Activated CD4-positive, CD25-positive, alpha-beta regulatory T cell treated with anti-CD3 and anti-CD28 coated beads, Interleukin-2, amount 50 U/mL, for 24 hours (primary cell): ENCODE results near the gene ZBTB24.
"Not testable (repeated sequence)": the region's sequence is repeated elsewhere in the genome, so short reads cannot be mapped to it uniquely, and the experiment has no call there.

ENCODE experiments used
- ATAC-seq, 2 donors: fragments of 150-1000 bp; cut with Tn5 transposase; one replicate each; pipeline ENCODE4 v1.10.0; 2021; ENCODE audit warnings: mild to moderate bottlenecking in 1 of 2, moderate library complexity in 1 of 2

Gene ZBTB24

DNA sequence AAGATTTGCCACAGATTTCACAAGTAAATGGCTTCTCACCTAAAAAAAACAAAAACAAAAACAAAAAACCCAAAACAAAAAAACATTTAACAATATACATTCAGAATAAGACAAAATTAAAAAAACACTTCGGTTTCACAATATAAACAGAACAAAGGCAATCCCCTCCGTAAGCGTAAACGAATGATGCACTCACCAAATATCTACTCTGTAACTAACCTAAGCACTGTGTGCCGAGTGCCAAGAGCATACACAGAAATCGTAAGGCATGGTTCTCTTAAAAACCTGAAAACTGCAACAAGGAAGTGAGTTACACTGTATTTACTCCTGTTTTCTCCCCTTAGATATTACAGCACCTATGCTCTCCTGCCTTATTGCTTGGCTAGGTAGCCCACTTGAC, 15.3 kb downstream of the ZBTB24 start:
- no peak for ATAC-seq

DNA sequence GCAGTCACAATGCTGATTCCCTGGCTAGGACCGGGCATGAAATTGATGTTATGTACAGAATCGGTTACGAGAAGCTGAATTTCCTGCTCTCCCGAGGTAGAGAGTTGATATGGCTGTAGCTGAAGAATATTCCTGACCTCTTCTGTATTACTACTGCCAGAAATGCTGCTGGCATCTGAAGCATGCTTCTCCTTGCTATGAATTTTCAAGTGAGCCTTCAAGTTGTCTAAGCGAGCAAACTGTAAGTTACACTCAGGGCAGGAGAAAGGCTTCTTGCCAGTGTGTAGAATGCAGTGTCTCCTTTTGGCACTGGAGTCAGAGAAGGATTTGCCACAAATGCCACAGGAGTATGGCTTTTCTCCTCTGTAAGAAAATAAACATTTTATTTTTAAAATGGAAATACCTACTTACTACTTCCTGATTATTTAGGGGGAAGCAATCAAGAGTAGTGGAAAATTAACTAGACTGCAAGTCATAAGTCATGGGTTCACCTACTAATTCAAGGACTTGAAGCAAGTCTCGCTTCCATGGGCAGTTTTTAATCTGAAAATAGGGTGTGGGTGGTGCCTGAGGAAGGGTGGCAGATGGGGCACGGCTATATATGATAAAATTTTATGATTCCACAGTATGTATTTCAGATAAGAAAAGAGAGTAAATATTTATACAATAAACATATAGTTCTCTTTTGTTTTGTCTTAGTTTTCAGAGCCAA, 16.7 kb downstream of the ZBTB24 start:
- no peak for ATAC-seq

DNA sequence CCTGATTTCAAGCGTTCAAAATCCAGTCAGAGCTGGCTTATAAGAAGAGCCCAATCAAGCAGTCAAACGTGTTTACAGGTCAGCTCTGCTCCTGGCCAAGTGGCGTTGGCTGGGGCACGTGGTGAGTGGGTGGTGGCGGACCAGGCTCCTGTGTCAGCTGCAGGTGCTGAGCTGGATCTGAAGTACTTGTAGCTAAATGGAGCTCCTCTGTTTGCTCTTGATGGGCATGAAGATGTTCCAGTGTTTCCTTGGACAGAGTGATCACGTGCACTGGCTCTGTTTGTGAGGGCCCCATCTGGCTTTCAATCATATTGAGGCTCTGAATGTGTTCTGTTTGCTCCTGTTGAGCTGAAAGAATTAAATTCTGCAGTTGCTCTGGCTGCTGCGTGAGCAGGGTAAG, 17.2 kb downstream of the ZBTB24 start:
- ATAC-seq = no peak

DNA sequence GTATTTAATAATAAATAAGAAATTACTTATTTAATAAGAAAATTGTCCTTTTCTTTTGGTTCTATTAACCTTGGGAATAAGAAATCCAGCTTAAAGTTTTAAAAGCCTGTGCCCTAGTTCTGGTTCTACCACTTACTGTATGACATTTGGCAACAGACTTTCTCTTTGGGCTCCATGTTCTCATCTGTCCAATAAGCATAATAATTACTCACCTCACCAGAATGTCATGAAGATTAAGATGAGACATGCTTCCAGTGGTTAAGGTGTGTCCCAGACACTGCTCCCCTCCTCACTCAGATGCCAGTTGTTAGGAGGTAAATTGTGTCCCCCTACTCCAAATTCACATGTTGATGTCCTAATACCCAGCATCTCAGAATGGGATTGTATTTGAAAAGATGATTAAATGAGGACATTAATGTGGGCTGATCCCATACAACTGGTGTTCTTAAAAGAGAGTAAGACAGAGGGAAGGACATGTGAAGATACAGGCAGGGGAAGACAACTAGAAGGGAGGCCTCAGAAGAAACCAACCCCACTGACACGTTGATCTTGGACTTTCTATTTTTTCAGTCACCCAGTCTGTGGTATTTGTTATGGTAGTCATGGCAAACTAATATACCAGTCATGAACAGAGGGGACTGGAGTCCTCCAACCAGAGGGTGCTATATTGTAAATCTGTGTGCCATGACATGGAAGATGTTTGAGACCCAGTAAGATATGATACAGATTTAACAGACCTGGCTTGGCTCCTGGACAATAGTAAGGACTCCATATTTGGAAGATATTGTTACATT, 21.1 kb downstream of the ZBTB24 start:
- peak; percentile 24 to 30 for ATAC-seq

DNA sequence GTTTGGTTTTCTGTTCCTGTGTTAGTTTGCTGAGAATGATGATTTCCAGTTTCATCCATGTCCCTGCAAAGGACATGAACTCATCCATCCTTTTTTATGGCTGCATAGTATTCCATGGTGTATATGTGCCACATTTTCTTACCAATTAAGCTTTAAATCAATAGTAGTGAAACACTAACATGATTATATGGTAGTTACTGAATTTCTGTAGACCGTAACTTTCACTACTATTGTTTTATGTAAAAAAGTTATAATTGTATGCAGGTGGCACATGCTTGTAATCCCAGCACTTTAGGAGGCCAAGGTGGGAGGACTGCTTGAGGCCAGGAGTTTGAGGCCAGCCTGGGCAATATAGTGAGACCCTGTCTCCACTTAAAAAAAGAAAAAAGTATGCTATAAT, 21.8 kb downstream of the ZBTB24 start:
- ATAC-seq = not testable (repeated sequence)

DNA sequence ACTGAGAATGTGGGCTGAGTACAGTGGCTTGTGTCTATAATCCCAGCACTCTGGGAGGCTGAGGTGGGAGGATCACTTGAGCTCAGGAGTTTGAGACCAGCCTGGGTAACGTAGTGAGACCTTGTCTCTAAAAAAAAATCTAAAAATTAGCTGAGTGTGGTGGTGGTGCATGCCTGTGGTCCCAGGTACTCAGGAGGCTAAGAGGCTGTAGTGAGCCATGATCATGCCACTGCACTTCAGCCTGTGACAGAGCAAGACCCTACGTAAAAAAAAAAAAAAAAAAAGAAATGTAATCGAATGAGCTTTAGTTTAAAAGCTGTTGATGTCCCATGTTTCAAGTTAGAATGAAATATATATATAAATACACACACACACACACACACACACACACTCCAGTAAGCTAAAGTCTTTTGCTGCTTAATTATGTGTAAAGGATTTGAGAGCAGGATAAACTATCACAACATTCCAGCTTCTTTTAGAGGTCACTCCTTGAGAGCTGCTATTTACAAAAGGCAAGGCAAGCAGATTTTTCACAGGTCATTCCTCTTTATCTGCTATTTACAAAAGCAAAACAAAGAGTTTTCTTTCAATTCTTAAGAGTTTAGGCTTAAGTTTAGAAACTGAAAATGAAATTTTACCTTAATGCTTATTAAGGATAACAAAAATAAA, 22.7 kb downstream of the ZBTB24 start:
- no peak for ATAC-seq

DNA sequence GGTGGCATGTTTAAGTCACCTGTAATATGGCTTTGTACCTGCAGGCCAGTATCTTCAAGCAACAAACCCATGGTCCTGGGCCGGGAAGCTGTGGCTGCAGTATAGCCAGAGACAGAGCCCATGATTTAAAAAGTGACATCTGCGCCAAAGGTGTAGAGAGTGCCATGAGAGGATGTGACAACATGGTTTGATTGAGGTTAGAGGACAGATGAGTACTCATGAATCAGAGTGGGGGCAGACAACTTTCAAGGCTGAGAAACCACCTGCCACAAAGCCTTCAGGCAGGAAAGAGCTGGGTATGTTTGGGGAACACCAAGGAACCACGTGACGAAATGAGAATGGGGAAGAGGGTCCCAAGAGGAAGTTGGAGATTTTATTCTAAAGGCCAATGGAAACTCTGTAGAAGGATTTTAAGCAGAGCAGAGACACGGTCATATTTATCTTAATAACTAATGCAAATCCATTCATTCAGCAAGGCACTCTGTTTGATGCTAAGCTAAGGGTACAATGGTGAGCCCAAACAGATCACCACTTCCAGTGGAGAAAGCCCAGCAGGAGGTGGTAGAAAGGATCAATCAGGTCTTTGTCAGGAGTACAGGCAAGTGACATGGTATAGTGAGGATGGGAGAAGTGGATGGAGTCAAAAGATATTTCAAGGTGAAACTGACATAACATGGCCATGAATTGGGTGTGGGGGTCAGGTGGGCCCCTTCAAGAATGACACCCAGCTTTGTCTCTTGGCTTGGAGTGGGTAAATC, 24.1 kb downstream of the ZBTB24 start:
- ATAC-seq = peak; percentile 69 to 73

DNA sequence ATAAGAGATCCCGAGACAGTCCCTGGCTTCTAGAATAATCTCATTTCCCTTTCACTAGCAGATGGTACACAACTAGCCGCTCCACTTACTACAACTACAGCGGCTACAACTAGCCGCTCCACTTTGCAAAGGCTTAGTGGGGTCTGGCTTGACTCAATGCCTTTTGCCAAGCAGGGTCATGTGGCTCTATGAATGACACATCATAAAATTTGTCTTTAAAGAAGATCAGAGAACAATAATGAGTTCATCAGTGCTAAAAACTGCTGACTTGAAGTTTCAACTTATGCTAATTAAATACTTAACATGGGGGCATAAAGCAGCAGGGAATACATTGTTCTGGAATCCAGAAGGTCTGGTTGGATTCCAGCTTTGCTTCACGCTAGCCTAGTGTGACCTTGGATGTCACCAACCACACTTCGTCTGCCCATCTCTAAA, 25.4 kb downstream of the ZBTB24 start:
- ATAC-seq = peak; percentile 7 to 11

DNA sequence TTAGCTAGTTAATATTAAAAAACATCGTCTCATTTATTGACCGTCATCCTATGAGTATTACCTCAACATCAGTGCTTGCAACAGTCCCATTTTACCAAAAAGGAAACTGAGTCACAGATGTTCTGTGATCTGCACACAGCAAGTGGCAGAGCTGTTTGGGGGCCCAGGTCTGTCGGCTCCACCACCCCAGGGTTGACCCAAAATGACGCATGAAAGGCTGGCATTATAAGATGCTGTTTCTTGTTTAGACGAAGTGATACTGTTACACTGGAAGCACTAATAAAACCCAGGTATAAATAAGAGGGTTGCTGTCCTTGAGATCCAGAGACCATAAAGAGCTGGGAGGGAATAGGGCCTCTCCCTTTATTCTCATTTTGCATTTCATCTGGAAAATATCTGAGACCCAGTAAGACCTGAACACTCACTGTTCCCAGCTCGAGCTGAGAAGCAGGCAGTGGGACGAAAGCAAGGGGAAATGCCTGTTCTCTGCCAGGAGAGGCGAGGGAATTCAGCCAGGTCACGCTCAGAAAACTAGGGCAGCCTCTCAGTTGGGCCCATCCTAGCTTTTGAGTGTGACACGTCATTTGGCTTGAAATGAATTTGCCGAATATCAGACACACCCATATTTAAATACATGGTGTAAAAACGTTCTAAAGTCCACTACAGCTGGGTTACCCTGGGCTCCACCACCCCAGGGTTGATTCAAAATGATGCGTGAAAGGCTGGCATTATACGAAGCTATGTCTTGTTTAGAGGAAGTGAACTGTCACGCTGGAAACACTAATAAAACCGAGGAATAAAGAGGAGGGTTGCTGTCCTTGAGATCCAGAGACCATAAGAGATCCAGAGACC, 26.1 kb downstream of the ZBTB24 start:
- no peak for ATAC-seq

DNA sequence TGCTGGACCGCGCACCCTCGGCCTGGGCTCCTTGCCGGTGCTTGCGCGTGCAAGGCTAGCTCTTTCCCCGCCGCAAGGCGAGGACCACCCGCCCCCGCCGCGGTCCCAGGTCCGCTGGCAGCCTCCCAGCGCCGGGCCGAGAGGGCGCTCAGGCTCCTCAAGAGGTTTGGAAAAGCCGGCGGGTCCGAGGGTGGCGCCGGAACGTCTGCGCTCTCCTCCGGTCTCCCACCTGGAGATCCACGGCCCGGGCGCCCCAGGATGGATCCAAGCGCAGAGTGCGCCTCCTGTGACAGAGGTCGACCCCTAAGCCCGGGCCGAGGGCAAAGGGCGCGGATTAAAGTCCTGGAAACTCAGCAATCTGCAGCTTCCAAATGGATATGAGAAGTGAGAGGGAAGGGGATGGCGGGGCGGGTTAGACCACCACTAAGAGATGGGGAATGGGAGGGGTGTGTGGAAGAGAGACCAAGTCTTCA, 26.9 kb downstream of the ZBTB24 start:
- no peak for ATAC-seq

DNA sequence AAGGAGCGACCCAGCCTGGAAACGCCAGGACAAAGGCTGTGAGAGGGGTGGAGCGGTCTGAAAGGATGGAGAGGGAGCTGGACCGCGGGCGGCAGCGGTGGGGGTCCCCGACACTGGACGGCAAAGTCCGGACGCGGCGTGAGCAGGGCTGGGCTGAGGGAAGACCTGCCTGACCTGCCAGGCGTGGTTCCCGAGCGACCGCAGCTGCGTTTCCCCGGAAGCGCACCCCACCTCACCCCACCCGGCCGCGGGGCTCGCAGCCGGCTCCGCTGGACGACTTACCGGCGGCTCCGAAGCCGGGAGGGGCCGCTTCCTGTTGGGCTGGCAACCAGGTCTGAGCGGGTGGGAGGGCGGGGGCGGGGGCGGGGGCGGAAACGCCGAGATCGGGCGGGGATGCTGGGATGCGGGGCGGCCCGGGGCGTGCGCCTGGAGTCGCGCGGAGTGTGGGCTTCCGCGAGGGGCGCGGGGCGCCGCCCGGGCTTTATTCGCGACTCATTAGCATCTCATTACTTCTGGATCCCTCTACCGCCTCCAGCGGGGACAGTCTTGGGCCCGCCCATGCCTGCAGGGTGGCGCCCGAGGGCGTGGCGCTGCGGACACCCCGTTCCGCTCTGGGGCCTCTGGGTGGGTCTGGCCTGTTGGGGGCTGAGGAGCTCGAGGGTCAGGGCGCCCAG, 27.4 kb downstream of the ZBTB24 start, which contains the start of gene MICAL1:
Gene MICAL1, minus strand, starts transcription at position 336 of the 674 bp plus-strand sequence. CDS start 1,576 bp downstream, outside the sequence.
- peak; percentile 52 to 57 for ATAC-seq

DNA sequence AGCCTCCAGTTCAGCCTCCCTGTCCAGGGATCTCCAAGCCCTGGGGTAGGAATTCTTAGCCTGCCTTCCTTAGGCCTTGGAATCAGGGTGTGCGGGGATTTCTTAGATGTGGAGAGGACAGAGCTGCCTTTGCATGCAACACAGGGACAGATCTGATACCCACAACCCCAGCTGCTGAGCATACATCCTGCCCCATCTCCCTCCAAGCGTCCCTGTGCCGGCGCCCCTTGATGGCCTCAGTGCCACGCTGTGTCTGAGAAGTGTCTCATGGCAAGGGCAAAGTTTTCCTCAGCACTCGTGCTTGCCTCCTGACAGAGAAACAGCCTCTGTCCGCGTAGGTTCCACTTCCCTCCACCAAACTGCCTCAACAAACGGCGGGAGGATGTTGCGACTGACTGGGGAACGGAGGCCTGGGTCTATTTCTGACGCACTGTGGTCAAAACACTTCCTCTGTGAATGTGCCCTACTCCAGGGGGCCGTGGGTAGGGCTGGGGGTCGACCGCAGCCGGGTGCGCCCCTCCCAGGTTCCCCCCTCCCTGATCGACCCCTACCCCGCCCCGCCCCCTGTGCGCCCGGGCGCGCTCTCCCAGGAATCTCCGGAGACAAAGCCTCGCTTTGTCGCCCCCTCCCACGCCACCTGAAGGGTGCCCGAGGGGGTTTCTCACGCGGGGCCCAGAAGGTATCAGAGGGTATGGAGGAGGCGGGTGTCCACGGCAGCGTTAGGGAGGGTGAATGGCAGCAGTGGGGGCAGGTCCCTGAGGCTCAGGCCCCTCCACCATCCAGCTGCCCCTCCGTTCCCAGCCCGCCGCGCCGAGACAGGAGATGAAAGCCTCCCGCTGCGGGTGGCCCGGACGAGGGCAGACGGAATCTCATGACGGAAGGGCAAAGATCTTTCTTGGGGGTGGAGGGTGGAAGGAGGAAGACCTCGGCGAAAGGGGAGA, 28.3 kb downstream of the ZBTB24 start:
- peak; percentile 12 to 27 for ATAC-seq

DNA sequence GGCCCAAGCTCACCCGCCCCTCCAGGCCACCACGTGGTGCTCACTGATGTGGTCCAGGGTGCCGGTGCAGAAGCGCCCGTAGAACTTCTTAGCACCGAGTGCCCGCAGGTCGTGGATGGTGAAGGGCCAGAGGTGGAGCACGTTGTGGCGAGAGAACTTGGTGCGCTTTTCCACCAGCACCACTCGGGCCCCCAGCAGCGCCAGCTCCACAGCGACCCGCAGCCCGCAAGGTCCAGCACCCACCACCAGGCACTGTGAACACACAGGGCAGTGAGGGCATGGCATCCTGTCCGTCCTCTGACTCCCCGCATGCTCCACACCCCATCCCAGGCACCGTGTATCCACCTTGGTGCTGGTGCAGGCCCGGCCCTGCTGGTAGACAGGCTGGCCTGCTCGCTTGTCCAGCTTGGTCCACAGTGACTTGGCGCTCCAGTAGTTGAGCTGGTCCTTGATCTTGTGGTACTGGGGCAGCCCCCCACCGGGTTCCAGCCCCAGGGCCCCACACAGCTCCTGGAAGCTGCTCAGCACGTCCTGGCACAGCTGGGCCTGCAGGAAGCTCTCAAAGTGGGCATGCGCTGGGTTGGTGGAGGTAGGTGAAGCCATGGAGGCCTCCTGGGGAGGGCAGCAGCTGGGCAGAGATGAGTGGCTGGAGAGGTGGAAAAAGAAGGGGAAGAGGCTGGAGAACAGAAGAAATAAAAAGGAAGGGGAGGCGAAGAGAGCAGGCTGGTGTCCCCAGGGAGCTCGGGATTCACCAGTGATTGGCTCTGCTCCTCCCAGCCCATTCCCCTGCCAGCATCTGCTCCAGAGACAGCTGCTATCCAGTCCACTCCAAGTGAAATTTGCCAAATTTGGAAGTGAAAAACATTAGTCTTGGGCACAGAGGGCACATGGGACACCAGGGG, 29.2 kb downstream of the ZBTB24 start:
- no peak for ATAC-seq

DNA sequence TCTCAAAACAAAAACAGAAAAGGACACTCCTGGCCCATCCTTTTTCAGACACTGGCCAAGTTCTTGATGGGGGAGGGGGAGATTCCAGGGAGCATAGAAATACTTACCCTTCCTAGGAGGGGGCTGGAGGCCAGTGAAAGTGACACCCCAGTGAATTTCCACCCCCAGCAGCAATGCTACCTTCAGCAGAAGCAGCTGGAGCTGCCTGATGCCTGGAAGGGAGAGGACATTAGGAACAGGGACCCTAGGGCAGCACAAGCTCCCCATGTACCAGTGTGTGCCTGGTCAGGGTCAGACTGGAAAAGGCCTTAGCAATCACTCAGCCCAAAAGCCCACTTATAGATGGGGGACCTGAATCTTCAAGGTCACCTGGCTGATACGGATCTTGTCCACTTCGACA, 29.9 kb downstream of the ZBTB24 start:
- no peak for ATAC-seq

DNA sequence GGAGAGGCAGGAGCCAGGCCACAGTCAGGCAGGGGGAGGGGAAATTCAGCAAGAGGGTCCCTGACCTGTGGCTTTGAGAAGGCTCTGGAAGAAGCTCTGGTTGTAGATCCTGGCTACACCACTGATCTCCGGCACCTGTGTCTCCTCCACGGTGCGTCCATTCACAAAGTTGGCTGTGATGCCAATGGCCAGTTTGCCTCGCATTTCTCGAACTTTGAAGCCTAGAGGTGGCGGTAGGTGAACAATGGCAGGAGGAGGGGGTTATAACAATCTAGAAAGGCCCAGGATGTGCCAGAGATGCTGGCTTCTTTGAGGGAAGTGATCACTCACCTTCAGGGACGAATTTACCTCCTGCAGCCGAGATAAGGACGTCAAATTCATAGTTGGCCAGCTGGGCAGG, 30.8 kb downstream of the ZBTB24 start:
- ATAC-seq = no peak

DNA sequence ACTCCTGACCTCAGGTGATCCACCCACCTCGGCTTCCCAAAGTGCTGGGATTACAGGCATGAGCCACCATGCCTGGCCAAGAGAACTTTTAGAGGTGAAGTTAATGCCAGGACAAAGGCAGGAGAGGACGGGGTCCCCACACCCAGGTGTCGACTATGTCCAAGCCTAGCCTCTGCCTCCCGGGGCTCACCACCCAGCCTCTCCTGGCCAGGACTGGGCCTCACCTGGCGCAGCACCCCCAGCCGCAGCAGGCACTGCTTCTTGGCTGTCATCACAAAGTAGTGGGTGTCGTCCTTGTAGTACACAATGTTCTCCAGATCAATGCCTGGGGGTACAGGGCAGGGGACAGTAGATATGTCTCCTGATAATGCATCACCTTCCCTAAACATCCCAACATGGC, 31.6 kb downstream of the ZBTB24 start:
- ATAC-seq = no peak

DNA sequence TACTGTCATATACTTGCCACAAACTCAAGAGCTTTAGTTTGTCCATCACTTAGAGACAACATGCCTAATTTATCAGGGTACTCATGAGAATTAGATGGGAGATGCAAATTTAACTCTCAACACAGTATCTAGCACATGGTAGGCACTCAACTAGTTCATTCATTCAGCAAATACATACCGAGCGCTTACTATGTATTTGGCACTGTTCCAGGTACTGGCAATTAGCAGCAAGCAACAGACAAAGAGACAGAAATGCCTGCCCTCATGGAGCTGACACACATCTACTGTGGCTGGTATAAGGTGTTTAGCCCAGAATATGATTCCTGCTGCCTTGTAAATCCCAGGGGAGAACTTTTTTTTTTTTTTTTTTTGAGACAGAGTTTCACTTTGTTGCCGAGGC, 32.2 kb downstream of the ZBTB24 start:
- ATAC-seq = no peak

DNA sequence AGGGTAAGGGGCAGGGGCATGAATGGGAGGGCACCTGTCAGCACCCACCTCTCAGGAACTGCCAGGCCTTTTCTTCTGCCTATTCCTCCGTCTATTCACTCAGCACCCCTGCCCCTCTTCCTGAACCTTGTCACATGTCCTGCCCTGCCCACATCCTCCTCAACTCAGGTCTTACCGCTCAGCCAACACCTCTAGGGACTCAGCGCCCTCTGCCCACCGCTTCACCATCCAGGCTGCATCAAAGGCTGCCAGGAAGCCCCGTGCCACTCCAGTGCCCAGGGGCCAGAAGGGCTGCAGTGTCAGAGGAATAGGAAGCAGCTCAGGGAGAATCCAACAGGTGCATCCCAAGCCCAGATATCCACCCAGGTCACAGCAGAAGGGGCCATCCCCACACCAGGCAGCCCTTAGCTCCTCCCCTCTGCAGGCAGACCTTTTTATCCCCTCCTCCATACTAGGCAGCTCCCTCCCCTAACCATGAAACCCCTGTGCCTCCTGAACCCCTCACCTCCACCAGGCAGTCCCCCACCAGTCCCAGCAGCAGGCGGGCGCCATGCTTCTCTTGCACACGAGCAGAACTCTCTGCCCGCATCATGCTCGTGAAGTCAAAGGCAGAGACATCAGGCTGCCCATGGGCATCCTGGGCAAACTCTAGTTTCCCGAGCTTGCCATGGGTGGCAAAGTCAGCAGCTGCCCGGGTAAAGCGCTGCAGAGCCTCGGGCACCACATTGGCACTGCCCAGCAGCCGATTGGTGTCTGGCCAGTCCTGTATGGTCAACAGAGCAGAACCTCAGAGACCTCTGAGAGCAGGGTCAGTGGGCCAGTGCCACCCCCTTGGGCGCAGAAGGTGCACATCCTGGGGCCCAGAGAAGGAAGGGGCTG, 33.0 kb downstream of the ZBTB24 start:
- ATAC-seq = peak; percentile 36 to 37
